GM21360 (cell line): ENCODE results near the gene SLA2.
"Not testable (repeated sequence)": the region's sequence is repeated elsewhere in the genome, so short reads cannot be mapped to it uniquely, and the experiment has no call there.

Source experiments
- ATAC-seq: cut with Tn5 transposase; IDR thresholded peaks from one replicate; pipeline ENCODE4 v1.9.1; 2021; ENCODE audit warnings: mild to moderate bottlenecking, moderate library complexity; ENCODE audit not compliant: unreplicated experiment

Gene SLA2

GRCh38 chr20:36611625-36612024, 34.4 kb downstream of the SLA2 start:
- ATAC-seq: no peak

GRCh38 chr20:36608388-36608728, 37.6 kb downstream of the SLA2 start:
- not testable (repeated sequence) for ATAC-seq

- no peak for ATAC-seq
These were observed 38.2 kb downstream of the SLA2 start for GRCh38 chr20:36607586-36608387.

- peak; percentile 5 for ATAC-seq
These were observed 39.6 kb downstream of the SLA2 start for GRCh38 chr20:36606158-36607066.

GRCh38 chr20:36605399-36606157, 40.4 kb downstream of the SLA2 start, which contains the start of gene RAB5IF:
TSS of gene RAB5IF (plus strand) at chr20:36605779. CDS start at chr20:36605952, 173 bp downstream.
- ATAC-seq: peak; percentile 78

GRCh38 chr20:36604952-36605398, 41.0 kb downstream of the SLA2 start:
- peak; percentile 38 for ATAC-seq

GRCh38 chr20:36601540-36601939, 44.5 kb downstream of the SLA2 start:
- no peak for ATAC-seq

GRCh38 chr20:36599912-36600345, 46.1 kb downstream of the SLA2 start:
- no peak for ATAC-seq

GRCh38 chr20:36593347-36593929, 52.6 kb downstream of the SLA2 start:
- ATAC-seq: no peak

GRCh38 chr20:36591854-36592641, 53.9 kb downstream of the SLA2 start:
- ATAC-seq: no peak

GRCh38 chr20:36591281-36591680, 54.7 kb downstream of the SLA2 start:
- no peak for ATAC-seq

GRCh38 chr20:36587388-36588070, 58.5 kb downstream of the SLA2 start:
- ATAC-seq: no peak

GRCh38 chr20:36585410-36586125, 60.4 kb downstream of the SLA2 start:
- no peak for ATAC-seq

- no peak for ATAC-seq
These were observed 61.9 kb downstream of the SLA2 start for GRCh38 chr20:36584018-36584481.

GRCh38 chr20:36582821-36583220, 63.2 kb downstream of the SLA2 start:
- ATAC-seq: no peak

GRCh38 chr20:36582322-36582721, 63.7 kb downstream of the SLA2 start:
- no peak for ATAC-seq

GRCh38 chr20:36579996-36580545, 65.9 kb downstream of the SLA2 start:
- ATAC-seq: no peak

GRCh38 chr20:36578356-36579041, 67.5 kb downstream of the SLA2 start:
- no peak for ATAC-seq
